Activated B cell treated with CpG ODN at 0.5 μM for 24 hours (primary cell): Measurements from ENCODE around the gene ADARB1. TPM values are rescaled to one million over a fixed set of nuclear protein-coding genes. Genes with fewer than 3 reads are reported as not detected.

Experiments
- ATAC-seq: fragments of 200-7000 bp; cut with Tn5 transposase; one replicate; pipeline ENCODE4 v1.10.0; 2021; ENCODE audit warnings: low read depth, mild to moderate bottlenecking, moderate library complexity
- CTCF ChIA-PET: fragments of 350-600 bp; sonication (Branson Sonifier 250); formaldehyde crosslinking; loops from one replicate; lab custom pipeline; 2021; ENCODE audit warnings: antibody characterized with exemption; lab: Charles Lee
- POLR2A ChIA-PET: fragments of 350-600 bp; sonication (Branson Sonifier 250); formaldehyde crosslinking; loops from one replicate; lab custom pipeline; 2021; ENCODE audit warnings: antibody characterized with exemption; lab: Charles Lee
- DNase-seq: peaks from one replicate; pipeline ENCODE4 v3.0.0; 2022
- H3K27ac Mint-ChIP-seq: one replicate; pipeline ENCODE4 v1.8.0; 2020; ENCODE audit warnings: mixed read lengths
- H3K27me3 Mint-ChIP-seq: one replicate; pipeline ENCODE4 v1.8.0; 2021; ENCODE audit warnings: mixed read lengths
- H3K36me3 Mint-ChIP-seq: one replicate; pipeline ENCODE4 v1.8.0; 2021; ENCODE audit warnings: low read depth, mixed read lengths
- H3K4me1 Mint-ChIP-seq: one replicate; pipeline ENCODE4 v1.8.0; 2021; ENCODE audit warnings: mixed read lengths
- H3K4me3 Mint-ChIP-seq: one replicate; pipeline ENCODE4 v1.8.0; 2020; ENCODE audit warnings: mild to moderate bottlenecking, mixed read lengths
- H3K9me3 Mint-ChIP-seq: one replicate; pipeline ENCODE4 v1.8.0; 2020; ENCODE audit warnings: mixed read lengths
- intact Hi-C: fragments of 100-400 bp; cut with micrococcal nuclease; formaldehyde crosslinking; loops from one replicate; pipeline ENCODE4 v1.15.1; 2024
- total RNA-seq: library from RNA; stranded (reverse); gene quantifications from 2 replicates; pipeline ENCODE4 v1.2.3, GENCODE V29; 2022
- TF ChIP-seq, protein P1 (sequence below): fragments of 200-600 bp; IDR thresholded peaks from one replicate; pipeline ENCODE4 v1.8.0; 2022; ENCODE audit warnings: antibody characterized with exemption, mild to moderate bottlenecking

ADARB1 gene
- total RNA-seq, 1 donor from 2014 or later, result 22.6 TPM

DNA sequence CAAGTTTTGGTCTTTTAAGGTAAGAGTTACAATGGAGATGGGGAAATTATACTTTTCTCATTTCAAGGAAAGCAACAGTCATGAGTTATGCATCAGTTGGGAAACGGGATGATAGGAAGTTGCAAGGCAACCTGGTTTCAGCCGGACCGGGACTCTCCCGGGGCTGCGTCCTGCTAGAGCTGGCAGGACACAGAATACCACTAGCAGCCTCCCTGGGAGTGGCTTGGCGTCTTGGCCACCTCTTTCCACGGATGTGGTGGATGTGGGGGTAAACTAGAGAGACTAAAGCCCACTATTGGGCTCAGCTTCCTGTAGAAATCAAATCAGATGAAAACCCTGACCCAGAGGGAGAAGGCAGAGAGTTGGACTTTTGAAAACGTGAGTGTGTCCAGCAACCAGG is 71.9 kb downstream of the ADARB1 start:
- DNase-seq (no peak), ATAC-seq (no peak)
- H3K4me1 Mint-ChIP-seq, result peaks cover 1% of the 10 kb centered on the region
- intact Hi-C loops, result no loop called here
- H3K36me3 Mint-ChIP-seq, result peaks cover 55% of the 10 kb centered on the region
- no peaks in the 10 kb centered on the region for H3K27me3 Mint-ChIP-seq
- no peak overlapping the region for H3K4me3 Mint-ChIP-seq
- ChIA-PET CTCF (interaction anchor here (1.0 to 3.6 kb wide), 2 partner anchors 9 to 19 kb away, joined by 3 to 22 read pairs; no protein-coding TSS in a partner anchor), POLR2A (no interaction called here)
- no peaks in the 10 kb centered on the region for H3K9me3 Mint-ChIP-seq
- no peak overlapping the region for H3K27ac Mint-ChIP-seq
- TF ChIP-seq, protein P1, sequence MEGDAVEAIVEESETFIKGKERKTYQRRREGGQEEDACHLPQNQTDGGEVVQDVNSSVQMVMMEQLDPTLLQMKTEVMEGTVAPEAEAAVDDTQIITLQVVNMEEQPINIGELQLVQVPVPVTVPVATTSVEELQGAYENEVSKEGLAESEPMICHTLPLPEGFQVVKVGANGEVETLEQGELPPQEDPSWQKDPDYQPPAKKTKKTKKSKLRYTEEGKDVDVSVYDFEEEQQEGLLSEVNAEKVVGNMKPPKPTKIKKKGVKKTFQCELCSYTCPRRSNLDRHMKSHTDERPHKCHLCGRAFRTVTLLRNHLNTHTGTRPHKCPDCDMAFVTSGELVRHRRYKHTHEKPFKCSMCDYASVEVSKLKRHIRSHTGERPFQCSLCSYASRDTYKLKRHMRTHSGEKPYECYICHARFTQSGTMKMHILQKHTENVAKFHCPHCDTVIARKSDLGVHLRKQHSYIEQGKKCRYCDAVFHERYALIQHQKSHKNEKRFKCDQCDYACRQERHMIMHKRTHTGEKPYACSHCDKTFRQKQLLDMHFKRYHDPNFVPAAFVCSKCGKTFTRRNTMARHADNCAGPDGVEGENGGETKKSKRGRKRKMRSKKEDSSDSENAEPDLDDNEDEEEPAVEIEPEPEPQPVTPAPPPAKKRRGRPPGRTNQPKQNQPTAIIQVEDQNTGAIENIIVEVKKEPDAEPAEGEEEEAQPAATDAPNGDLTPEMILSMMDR, result no peak

DNA sequence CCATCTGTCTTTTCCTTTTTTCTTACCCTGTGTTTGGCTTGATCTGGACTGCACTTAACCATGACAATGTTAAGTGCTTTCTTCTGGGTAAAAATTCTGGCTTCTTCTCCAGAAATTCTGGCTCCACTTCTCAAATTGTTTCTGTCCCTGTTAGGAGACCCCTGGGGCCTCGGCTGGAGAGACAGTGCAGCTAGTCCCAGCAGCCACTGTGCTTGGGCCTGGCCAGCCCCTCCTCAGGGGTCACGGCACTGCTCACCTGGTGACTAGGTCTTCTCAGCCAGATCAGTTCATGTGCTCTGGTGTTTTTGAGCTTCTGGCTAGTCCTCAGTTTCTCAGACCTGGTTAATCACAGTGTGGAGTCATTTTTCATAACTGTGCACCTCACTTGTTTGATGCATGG is 72.4 kb downstream of the ADARB1 start:
- intact Hi-C loops, result no loop called here
- CTCF ChIA-PET, result interaction anchor here (3.6 kb wide), 1 partner anchor 9 kb away, joined by 22 read pairs; no protein-coding TSS in a partner anchor
- POLR2A ChIA-PET, result no interaction called here
- DNase-seq (no peak), ATAC-seq (no peak)
- Mint-ChIP-seq H3K27ac (no peak overlapping the region), H3K27me3 (no peaks in the 10 kb centered on the region), H3K4me3 (no peak overlapping the region), H3K9me3 (no peaks in the 10 kb centered on the region), H3K36me3 (peaks cover 55% of the 10 kb centered on the region), H3K4me1 (peaks cover 5% of the 10 kb centered on the region)
- TF ChIP-seq, protein P1, result no peak

DNA sequence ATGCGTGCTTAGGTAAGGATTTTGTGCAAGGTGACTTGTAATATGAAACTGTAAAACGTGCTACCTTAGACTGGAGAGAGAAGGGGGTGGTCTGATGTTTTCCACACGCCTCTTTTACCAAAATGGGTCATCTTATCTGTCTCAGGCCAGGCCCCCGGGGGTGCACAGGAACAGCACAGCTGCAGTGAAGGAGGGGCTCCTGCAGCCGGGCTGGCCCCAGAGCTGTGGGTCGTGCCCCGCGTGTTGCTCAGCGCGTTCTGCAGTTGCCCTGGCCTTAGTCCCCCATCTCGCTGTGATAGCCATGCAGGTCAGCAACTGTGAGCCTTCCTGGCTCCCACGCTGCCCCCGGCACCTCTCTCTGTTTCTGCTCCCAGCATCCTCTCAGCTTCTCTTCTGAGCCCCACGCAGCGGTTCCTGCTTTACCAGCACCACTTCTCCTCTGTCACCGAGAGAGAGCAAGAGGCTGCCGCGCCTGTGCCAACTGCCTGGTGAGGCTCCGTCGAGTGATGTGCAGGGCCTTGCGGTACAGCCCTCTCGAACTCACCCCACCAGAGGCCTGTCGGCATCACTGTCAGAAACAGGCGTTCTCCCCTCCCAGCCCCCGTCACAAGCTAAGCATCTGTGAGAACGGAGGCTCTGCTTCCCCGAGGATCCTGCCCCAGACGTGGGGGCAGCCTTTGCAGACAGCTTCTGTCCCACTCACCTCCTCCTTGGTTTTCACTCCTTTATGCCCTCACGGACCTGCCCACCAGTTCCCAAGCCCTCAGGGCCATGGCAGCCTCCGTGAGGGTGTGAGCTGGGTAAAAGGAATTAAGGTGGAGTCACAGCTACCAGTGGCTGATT is 73.3 kb downstream of the ADARB1 start:
- H3K27ac Mint-ChIP-seq, result no peak overlapping the region
- CTCF ChIA-PET, result interaction anchor here (0.7 to 3.6 kb wide), 2 partner anchors 10 to 19 kb away, joined by 3 to 22 read pairs; no protein-coding TSS in a partner anchor
- TF ChIP-seq, protein P1, result no peak
- peaks cover 55% of the 10 kb centered on the region for H3K36me3 Mint-ChIP-seq
- H3K9me3 Mint-ChIP-seq, result no peaks in the 10 kb centered on the region
- POLR2A ChIA-PET, result no interaction called here
- DNase-seq, result no peak
- intact Hi-C loops, result no loop called here
- H3K4me1 Mint-ChIP-seq, result peaks cover 14% of the 10 kb centered on the region
- ATAC-seq, result no peak
- H3K27me3 Mint-ChIP-seq, result no peaks in the 10 kb centered on the region
- H3K4me3 Mint-ChIP-seq, result no peak overlapping the region

DNA sequence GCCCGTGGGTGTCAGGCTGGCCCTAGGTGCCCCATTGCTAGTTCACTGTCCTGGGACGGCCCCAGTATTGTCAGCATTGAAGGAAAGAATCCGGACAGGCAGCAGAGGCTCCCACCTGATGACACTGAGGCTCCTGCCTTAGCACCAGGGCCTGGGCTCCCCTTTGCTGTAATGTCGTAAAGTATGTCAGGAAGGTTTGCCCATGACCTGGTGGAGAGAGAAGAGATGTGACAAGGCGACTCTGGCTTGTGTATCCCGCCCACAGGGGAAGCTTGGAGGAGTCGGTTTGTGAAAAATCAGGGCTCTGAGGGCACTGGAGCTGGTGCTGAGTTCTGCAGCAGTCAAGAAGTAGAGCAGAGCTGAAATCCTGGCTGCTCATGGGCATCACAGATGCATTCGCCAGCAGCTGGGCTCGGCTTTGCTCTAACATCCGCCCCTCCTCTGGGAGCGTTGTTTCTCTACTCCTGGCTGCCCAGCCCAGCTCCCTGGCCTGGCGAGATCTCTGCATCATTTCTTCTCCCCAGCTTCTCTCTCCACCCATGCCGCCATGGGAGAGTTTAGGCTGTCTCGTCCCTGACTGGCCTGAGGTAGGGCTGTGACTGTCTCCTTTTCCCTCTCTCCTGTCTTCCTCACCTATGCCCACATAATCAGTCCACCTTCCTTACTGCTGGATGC is 74.1 kb downstream of the ADARB1 start:
- Mint-ChIP-seq H3K4me1 (peaks cover 20% of the 10 kb centered on the region), H3K27me3 (no peaks in the 10 kb centered on the region), H3K4me3 (no peak overlapping the region), H3K9me3 (no peaks in the 10 kb centered on the region), H3K27ac (no peak overlapping the region), H3K36me3 (peaks cover 49% of the 10 kb centered on the region)
- DNase-seq, result no peak
- TF ChIP-seq, protein P1, result no peak
- POLR2A ChIA-PET, result no interaction called here
- CTCF ChIA-PET, result interaction anchor here (0.7 to 3.6 kb wide), 2 partner anchors 11 to 19 kb away, joined by 3 to 22 read pairs; no protein-coding TSS in a partner anchor
- intact Hi-C loops, result no loop called here
- ATAC-seq, result no peak

DNA sequence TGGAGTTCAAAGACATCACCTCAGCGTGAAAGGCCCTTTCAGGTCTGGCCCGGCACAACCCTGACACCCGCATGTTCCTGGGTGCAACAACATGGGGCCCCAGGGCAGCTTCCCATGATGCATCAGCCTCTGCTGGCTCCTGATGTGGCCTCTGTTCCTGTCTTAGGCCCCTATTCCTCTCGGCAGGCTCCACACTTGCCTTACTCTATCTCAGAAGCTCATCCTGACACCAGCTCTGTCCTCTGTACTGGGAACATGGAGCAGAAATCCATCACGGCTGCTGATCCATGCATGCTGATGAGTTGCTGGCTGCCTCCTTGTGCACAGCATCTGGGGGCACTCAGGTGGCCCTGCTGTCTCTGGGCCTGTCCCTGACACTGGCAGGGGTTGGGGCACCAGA is 74.6 kb downstream of the ADARB1 start:
- H3K4me3 Mint-ChIP-seq, result no peak overlapping the region
- DNase-seq (no peak), ATAC-seq (no peak)
- no peak overlapping the region for H3K27ac Mint-ChIP-seq
- CTCF ChIA-PET, result interaction anchor here (3.6 kb wide), 1 partner anchor 11 kb away, joined by 22 read pairs; no protein-coding TSS in a partner anchor
- H3K36me3 Mint-ChIP-seq, result peaks cover 44% of the 10 kb centered on the region
- intact Hi-C loops, result no loop called here
- TF ChIP-seq, protein P1, result no peak
- H3K27me3 Mint-ChIP-seq, result no peaks in the 10 kb centered on the region
- peaks cover 26% of the 10 kb centered on the region for H3K4me1 Mint-ChIP-seq
- H3K9me3 Mint-ChIP-seq, result no peaks in the 10 kb centered on the region
- POLR2A ChIA-PET, result no interaction called here
